ENCODE measurements around the gene ZFYVE16.
A peak's percentile ranks its signal among the peaks of the same experiment; 100 is the strongest.
"Not testable (repeated sequence)": the region's sequence is repeated elsewhere in the genome, so short reads cannot be mapped to it uniquely, and the experiment has no call there.

Gene ZFYVE16

DNA sequence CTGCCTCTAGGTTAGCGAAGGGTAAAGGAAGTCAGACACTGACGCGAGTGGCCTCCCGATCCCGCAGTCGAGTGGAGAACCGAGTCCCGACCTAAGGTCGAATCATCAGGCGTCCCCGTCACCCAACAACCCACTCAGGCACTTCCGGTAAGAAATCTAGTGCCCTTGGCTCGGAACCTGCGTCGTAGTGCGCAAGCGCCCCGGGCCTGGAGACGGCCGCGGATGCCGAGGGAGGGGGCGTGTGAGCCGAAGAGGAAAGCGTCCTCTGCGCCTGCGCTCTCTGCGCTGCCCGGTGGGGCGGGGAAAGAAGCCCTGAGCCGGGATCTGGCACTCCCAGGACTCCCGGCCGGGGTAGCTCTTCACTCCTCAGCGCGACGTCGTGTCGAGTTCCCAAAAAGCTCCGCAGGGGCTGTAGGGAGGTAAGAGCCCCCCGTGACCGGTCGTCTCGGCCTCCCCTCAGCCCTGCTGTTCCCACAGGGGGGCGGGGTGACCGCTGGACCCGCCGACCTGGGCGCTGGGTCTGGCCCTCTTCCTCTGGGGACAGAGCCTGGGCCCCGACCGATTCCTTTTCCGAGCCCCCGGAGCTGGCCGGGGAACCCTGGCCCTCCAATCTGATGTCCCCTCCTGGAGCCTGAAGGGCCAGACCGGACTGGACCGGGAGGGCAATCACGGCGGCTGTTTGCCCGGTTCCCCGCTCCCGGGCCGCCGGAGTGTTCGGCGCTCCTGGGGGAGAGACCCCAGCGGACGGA is at the start of gene ZFYVE16:
TSS of gene ZFYVE16 (plus strand) at position 330 of the 749 bp plus-strand sequence. CDS start 26,084 bp downstream, outside the sequence.
- peak; percentile 97 for DNase-seq

DNA sequence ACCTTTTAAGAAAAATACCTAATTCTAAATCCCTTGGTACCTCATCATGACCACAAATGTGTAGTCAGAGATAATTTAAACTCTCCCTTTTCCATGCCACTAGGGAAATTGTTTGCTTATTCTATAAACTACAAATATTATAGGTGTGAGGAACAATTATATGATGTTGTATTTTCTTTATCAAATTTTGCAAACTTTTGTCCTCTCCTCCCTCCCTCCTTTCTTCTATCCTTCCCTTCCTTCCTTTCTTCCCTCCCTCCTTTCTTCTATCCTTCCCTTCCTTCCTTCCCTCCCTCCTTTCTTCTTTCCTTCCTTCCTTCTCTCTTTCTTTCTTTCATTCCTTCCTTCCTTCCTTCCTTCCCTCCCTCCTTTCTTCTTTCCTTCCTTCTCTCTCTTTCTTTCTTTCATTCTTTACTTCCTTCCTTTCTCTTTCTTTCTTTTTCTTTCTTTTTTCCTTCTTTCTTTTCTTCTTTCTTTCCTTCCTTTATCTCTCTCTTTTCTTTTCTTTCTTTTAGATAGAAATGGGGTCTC is 46.9 kb upstream of the ZFYVE16 start:
- DNase-seq, result no peak

DNA sequence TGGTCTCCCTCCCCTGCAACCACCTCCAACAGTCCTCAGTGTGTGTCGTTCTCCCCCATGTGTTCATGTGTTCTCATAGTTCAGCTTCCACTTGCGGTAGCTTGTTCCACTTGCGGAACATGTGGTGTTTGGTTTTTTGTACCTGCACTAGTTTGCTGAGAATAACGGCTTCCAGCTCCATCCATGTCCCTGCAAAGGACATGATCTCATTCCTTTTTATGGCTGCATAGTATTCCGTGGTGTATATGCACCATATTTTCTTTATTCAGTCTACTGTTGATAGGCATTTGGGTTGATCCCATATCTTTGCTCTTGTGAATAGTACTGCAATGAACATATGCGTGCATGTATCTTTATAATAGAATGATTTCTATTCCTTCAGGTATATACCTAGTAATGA is 43.0 kb upstream of the ZFYVE16 start:
- no peak for DNase-seq

DNA sequence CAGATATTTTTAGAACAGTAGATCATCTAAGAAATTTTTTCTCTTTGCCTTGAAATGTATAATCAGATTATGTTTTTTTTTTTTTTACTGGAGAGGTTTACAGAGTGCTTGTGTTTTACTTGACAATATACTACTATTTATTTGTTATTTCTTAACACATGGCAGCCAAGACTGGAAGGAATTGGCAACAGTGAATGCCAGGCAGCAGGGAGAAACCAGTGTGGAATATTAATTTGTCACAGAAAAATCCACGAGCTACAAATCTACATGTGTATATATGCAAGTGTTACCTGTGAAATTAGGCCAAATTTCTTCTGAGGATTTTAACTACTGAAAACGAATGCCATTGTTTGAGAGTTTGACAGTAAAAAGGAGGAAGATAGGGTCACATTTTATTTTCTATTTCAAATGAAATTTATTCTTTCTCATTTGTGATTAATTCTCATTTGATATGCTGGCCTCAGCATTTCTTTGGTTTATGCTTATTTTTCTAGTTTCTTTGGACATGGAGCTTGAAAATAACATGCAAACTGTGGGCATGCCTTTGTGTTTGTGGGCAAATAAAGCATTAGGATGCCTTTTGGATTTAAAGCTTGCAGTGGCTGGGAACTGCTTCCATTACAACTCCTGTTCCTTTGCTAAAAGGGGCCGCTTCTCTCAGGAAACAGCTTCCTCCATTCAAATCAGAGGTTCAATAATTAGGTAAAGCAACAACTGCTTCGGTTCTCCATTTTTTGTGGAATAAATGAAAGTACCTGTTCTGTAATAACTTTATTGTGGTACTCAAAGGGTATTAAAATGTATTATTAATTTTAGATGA is 39.0 kb upstream of the ZFYVE16 start:
- no peak for DNase-seq

DNA sequence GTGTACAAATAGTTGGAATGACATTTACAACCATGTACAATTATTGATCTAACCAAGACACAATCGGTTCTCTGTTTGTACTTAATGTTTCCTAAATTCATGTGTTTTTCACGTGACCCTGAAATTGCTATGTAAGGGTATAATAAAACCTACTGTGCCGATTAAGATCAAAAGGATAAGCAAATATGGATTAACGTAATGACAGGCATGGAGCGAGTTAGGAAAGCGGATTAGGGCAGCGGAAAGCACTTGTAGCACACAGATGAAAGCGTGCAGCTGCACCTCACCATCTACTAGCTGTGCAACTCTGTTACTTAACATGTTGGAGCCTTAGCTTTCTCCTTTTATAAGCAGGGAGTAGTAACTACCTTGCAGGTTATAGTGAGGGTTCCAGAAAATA is 38.3 kb upstream of the ZFYVE16 start:
- DNase-seq, result no peak

DNA sequence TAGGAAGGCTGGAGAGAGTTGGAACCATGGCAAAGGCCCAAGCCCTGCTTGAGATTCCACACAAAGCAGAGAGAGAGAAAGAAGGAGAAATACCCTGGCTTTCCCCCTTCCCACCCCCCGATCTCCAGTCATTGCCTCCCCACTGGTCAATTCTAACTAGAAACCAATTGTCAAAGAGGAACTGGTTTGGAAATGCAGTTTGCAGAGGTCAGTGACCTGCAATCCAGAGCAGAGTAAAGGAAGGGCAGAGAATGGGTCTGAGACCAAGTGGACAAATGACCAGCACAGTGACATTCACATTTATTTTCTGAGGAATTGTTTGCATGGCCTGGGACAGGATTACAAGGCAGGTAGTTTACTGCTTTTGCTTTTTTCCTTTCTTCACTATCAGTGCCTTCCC is 37.5 kb upstream of the ZFYVE16 start:
- no peak for DNase-seq

DNA sequence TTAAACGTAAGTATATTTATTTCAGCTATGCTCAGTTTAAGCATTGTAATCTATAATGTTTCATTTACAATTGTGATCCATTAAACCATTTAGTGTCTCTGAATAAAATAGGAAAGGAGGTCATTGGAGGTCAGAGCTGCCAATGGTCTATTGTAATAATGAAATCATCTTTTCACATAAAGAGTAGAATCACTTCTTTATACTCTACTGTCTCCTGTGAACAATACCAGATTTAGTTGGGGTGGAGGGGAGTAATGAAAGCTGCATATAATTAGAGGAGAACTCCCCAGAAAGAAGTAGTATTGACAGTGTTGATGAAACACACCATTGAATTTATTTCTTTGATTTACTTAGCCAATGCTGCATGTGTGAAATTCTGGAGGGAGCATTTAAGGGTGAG is 35.1 kb upstream of the ZFYVE16 start:
- DNase-seq, result no peak

DNA sequence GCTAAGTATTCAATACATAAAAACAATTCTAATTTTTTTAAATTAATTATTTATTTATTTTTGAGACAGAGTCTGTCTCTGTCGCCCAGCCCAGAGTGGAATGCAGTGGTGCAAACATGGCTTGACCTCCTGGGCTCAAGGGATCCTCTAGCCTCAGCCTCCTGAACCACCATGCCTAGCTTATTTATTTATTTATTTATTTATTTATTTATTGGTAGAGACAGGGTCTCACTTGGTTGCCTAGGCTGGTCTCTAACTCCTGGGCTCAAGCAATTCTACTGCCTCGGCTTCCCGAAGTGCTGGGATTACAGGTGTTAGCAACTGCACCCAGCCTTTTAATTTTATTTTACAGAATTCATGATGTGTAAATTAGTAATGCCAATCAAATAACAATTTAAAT is 33.7 kb upstream of the ZFYVE16 start:
- no peak for DNase-seq

DNA sequence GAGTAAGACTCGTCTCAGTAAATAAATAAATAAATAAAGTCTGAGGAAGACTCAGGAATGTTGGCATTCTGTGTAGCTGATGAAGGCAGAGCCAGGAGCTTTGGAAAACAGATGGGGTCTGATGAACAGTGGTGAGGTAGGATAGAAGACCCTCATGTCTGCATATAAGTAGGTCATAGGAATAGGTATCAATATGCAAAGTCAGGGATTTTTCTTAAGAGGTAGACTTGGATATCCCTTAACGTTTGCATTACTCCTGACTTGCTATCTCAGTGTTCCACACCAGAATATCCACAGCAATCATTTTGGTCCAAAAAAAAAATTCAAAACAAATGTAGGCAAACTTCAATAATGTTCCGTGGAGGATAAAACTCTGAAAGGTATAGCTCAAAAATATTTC is 31.3 kb upstream of the ZFYVE16 start:
- DNase-seq, result no peak

DNA sequence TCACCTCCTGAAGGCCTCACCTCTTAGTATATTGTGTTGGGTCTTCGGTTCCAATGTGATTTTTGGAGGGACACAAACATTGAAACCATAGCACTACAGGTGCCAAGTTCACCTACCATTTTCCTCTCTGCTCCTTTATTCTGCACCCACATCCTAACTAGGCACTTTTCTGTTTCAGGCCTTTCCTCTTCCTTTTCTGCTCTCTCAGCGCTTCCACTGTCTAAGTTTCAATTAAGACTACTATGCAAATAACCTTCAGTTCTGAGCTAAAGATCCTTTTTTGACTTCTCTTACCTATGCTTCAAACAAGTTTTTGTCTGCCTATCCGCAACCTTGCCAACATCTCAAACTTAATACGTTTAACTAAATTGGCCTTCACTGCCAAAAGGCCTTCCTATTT is 25.4 kb upstream of the ZFYVE16 start:
- DNase-seq, result no peak

DNA sequence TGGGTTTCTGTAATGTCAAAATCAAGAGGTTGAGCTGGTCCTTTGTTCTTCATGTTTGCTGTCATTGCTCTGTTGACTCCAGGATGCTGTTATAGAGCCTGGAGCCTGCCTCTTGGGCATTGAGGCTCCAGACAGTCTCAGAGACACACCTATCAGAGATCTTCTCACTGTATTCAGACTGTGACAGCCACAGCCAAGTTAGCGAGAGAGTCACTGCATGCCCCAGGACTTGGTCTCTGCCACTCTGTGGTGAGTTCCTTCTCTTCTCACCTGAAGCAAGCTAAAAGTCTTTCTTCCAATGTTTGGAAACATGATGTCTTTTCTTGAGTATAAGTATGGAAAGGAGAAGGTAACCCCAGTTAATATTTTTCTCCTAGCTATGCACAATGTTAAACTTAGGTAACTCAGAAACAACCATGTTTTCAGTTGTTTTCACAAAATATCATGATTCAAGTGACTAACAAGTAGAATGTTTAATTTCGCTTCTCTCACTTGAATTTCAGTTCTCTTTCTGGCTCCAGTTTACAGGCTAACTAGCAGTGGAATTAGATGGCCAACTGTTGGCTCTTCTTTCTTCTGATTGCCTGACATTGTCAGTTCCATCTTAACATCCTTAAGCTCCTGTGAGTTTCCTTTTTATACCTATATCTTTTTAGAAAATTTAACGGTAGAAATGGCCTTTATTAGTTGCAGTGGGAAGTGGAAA is 20.6 kb upstream of the ZFYVE16 start:
- no peak for DNase-seq

DNA sequence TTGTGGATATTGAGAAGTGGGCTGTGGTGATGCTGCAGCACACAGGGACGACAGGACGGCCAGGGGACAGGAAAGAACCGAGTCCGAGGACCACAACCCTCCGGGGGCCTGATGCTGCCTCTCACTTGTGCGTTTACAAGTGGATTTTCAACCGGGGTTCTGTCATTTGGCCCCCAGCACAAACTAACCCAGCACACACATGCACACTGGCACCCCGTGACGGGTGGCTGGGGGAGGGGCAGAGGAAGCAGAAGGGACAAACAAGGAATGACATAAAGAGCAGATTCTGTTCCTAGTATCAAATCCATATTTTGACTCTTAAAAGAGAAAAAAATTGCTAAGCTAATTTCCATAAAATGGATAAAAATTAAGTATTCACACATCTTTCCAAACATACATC is 18.3 kb upstream of the ZFYVE16 start:
- DNase-seq, result no peak

DNA sequence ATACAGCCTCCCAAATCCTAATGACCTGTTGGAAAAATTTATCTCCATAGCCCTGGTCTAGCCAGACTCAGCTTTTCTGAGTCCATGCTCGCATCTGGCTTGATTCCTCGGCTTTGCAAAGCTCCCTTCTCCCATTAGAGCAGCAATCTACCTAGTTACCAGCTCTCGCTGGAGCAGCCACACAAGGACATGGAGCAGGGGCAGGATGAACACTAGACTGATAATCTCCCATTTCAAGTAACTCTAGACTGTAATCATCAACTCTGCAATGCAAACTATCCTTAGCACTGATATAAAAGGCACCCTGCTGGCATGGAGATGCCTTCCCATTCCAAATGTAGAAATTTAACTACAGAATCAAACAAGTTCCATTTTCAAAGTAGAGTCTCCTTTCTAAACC is 17.5 kb upstream of the ZFYVE16 start:
- DNase-seq, result not testable (repeated sequence)

DNA sequence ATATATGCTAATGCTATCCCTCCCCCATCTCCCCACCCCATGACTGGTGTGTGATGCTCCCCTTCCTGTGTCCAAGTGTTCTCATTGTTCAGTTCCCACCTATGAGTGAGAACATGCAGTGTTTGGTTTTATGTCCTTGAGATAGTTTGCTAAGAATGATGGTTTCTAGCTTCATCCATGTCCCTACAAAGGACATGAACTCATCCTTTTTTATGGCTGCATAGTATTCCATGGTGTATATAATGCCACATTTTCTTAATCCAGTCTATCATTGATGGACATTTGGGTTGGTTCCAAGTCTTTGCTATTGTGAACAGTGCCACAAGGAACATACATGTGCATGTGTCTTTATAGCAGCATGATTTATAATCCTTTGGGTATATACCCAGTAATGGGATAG is 16.6 kb upstream of the ZFYVE16 start:
- DNase-seq, result not testable (repeated sequence)

DNA sequence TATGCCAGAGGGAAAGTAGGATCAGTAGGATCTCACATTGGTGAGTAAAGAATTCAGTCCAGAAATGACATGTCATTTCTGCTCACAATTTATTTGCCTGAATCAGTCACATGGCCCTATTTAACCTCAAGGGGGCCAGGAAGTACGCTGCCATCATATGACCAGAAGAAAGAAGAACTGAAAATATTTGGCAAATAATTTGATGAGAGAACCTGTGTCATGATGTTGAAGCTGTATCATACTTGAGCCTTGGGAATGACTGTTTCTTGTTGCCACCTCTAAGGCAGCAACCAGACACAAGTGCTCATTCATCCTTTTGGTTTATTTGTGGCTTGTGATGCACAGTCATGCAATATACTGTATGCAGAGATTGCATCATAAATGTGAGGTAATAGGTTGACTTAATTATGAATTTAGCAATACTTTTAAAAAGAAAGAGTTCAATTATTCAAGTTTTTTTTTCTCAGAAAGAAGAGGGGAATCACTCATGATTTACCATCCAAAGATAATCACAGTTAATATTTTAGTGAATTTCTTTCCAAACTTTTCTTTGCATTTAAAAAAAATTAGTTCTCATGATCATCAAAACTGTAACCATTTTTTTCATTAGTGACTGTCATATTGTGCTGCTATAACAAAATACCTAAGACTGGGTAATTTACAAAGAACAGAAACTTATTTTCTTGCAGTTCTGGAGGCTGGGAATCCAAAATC is 8.2 kb upstream of the ZFYVE16 start:
- no peak for DNase-seq

DNA sequence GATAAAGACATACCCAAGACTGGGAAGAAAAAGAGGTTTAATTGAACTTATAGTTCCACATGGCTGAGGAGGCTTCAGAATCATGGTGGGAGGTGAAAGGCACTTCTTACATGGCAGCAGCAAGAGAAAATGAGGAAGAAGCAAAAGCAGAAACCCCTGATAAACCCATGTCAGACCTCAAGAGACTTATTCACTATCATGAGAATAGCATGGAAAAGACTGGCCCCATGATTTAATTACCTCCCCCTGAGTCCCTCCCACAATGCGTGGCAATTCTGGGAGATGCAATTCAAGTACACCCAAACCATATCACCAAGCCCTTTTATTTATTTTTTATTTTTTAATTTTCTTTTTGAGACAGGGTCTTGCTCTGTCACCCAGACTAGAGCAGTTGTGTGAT is 7.5 kb upstream of the ZFYVE16 start:
- DNase-seq, result not testable (repeated sequence)

DNA sequence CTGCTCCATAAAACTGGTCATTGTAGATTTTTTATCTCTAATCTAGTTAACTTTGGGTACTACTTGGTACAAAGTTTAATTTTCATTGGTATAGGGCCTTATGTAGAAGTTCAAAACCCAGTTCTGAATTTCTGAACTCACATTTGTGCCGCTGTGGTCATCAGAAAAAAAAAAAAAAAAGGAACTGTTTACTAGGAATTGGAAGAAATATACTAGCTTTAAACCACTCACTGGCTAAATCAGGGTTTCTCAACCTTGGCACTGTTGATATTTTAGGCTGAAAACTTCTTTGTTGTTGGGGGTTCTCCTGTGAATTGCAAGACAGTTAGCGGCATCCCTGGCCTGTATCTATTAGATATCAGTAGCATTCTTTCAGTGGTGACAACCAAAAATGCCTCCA is 4.1 kb upstream of the ZFYVE16 start:
- no peak for DNase-seq

DNA sequence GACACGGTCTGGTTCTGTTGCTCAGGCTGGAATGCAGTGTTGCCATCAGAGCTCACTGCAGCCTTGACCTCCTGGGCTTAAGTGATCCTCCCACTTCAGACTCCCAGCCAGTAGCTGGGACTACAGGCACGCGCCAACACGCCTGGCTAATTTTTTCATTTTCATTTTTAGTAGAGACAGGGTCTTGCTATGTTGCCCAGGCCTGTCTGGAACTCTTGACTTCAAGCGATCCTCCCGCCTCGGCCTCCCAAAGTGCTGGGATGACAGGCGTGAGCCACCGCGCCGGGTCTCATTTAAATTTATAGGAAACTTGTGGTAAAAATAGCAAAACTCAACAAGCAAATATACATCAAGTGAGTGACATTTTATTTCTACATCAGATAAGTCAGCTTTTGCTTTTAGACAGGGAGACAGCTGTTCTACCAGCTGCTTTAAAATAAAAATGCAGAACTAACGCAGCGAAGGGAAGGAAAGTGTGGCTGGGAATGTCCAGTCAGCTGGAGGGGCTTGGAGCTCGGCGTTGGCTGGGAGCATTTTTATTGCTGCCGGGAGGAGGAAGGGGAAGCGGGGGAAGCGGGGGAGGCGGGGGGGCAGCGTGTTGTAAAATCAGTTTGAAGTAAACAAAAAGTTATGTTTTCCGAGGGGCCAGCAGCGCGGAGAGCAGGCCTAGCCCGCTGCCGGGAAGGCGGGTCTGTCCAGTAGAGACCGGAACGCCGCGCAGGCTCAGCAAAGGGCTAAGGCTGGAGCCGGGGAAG is 707 bp upstream of the ZFYVE16 start:
- peak in 1 of 2 donors; percentile 17 for DNase-seq

DNA sequence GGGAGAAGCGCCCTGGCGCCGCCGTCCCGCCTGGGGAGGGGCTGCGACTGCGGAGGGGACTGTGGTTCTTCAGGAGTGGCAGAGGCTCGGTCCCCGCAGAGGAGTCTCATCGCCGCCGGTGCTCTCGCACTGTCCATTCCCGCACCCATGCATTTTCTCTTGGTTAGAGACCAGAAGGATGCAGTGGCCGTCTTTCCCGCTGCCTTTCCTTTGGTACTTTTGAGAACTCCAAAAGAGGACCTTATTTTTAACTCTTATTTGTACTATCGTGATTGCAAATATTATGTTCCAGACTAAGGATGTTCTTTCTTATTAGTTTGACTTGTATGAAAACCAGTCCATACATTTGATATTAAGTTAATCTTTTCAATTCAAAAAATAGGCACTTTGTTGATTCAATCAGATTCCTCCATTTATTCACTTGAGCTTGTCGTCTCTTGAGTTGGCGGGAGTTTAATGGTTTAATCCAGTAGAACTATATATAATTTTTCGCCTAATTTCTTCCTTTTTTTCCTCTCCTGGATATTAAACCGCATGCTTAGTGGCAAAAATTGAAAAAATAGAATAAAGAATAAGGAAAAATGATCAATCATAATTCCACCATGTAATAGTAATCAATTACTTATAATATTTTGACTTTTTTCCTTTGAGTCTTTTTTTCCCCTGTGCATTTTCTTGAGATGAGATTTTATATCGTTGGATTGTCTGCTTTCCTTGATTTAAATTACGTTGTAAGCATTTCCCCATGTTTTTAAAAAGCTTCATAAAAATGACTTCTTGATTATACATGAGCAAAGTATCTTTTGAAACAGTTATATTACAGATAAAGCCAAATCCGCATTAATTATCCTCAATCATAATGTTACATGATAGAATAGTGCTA is 861 bp downstream of the ZFYVE16 start:
- DNase-seq, result peak; percentile 52 to 61

DNA sequence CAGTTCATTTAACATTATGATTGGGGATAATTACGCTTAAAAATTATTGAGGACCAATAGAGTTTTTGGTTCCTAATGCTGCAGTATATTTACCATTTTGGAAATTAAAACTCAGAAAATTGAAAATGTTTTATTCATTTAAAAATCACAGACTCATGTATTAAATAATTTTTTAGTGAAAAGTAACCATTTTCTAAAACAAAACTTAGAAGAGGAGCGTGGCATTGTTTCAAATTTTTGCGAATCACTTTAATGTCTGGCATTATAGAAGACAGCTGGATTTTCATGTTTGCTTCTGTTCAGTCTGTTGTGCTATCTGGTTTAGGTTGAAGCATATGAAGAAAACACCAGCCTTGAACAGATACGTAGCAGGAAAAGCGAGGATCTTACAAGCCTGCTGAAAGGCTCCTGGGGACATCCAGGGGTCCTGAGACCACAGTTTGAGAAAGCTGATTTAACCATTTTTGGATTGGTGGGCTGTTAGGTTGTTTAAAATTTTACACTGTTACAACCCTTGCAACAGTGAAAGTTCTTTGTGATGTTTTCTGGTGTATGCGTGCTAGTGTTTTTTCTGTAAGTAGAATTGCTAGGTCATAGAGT is 1.6 kb downstream of the ZFYVE16 start:
- no peak for DNase-seq

Measured in stimulated activated CD4-positive, alpha-beta T cell treated with anti-CD3 and anti-CD28 coated beads, Interleukin-2, amount 100 ng/mL, for 24 hours (primary cell).